Measurements from ENCODE around the gene REEP6. TPM values are rescaled to one million over a fixed set of nuclear protein-coding genes. Genes with fewer than 3 reads are reported as not detected.
A peak's percentile ranks its signal among the peaks of the same experiment; 100 is the strongest.

REEP6 gene
- total RNA-seq, 4 donors from 2014 or later: 4.2 to 8.5 (median 5.9) TPM

GRCh38 chr19:1467490-1468273 is 23.3 kb upstream of the REEP6 start:
- Histone ChIP-seq H3K36me3 (no peaks in the 10 kb centered on the region), H3K9me3 (no peaks in the 10 kb centered on the region), H3K27ac (no peak overlapping the region), H3K4me1 (peaks cover 29 to 58% of the 10 kb centered on the region in 2 donors), H3K4me3 (replicated peaks in 1 of 3) (no peak overlapping the region), H3K27me3 (peaks cover 51% of the 10 kb centered on the region)
- TF ChIP-seq POLR2A (IDR thresholded peaks at IDR 0.05): no peak
- TF ChIP-seq CTCF (IDR thresholded peaks at IDR 0.05): no peak
- no peak for DNase-seq
- WGBS, 2 donors: 30% methylated on average over 2 of the region's 92 CpGs; no CpG with 5 or more reads in 1 of the 2 donors
- intact Hi-C loops (cut with DNase I): no loop called here

GRCh38 chr19:1468274-1468820 is 22.6 kb upstream of the REEP6 start:
- 8% methylated on average over 2 of the region's 49 CpGs; no CpG with 5 or more reads in 1 of the 2 donors for WGBS, 2 donors
- TF ChIP-seq POLR2A (IDR thresholded peaks at IDR 0.05): no peak
- no peak for TF ChIP-seq CTCF (IDR thresholded peaks at IDR 0.05)
- intact Hi-C loops (cut with DNase I): no loop called here
- Histone ChIP-seq H3K9me3 (no peaks in the 10 kb centered on the region), H3K36me3 (no peaks in the 10 kb centered on the region), H3K27ac (no peak overlapping the region), H3K4me1 (peaks cover 29 to 58% of the 10 kb centered on the region in 2 donors), H3K27me3 (peaks cover 55% of the 10 kb centered on the region), H3K4me3 (replicated peaks in 1 of 3) (no peak overlapping the region)
- no peak for DNase-seq

GRCh38 chr19:1468821-1469254 is 22.1 kb upstream of the REEP6 start:
- peak in 1 of 2 donors; percentile 21 for DNase-seq
- peaks cover 29 to 58% of the 10 kb centered on the region in 2 donors for H3K4me1 ChIP-seq
- H3K27me3 ChIP-seq: peaks cover 55% of the 10 kb centered on the region
- no peaks in the 10 kb centered on the region for H3K36me3 ChIP-seq
- H3K4me3 ChIP-seq (replicated peaks in 1 of 3): no peak overlapping the region
- H3K9me3 ChIP-seq: no peaks in the 10 kb centered on the region
- intact Hi-C loops (cut with DNase I): no loop called here
- no peak overlapping the region for H3K27ac ChIP-seq
- TF ChIP-seq POLR2A (IDR thresholded peaks at IDR 0.05): no peak
- TF ChIP-seq CTCF (IDR thresholded peaks at IDR 0.05): no peak
- 0% methylated on average over 2 of the region's 47 CpGs; no CpG with 5 or more reads in 1 of the 2 donors for WGBS, 2 donors

GRCh38 chr19:1469255-1470054 is 21.5 kb upstream of the REEP6 start:
- Histone ChIP-seq H3K36me3 (no peaks in the 10 kb centered on the region), H3K27me3 (peaks cover 55% of the 10 kb centered on the region), H3K4me1 (peaks cover 29 to 58% of the 10 kb centered on the region in 2 donors), H3K9me3 (no peaks in the 10 kb centered on the region), H3K27ac (no peak overlapping the region), H3K4me3 (replicated peaks in 1 of 3) (no peak overlapping the region)
- intact Hi-C loops (cut with DNase I): no loop called here
- 1 to 24% methylated on average over 4 to 19 of the region's 117 CpGs for WGBS, 2 donors
- no peak for DNase-seq
- TF ChIP-seq CTCF (IDR thresholded peaks at IDR 0.05): no peak
- no peak for TF ChIP-seq POLR2A (IDR thresholded peaks at IDR 0.05)

All from thyroid gland (tissue), 4 donors.